RPMI7951 (cell line): ENCODE results near the gene MKI67. TPM values are rescaled to one million over a fixed set of nuclear protein-coding genes. Genes with fewer than 3 reads are reported as not detected.
"Not testable (repeated sequence)": the region's sequence is repeated elsewhere in the genome, so short reads cannot be mapped to it uniquely, and the experiment has no call there.

Experiments used
- DNase-seq: peaks from one replicate; pipeline ENCODE4 v3.0.0-alpha.2; 2012; ENCODE audit warnings: low read depth
- total RNA-seq: library from RNA; depleted of rRNA; stranded (reverse); fragments of >200 nt; shearing (Covaris generic); gene quantifications from 2 replicates; pipeline ENCODE4 v1.2.3, GENCODE V29; 2014

The MKI67 gene
- total RNA-seq, 1 experiment from 2014 or later: 48.5 TPM

- peak; percentile 55 for DNase-seq
These were observed 23.8 kb upstream of the MKI67 start for GRCh38 chr10:128150045-128150493.

DNA sequence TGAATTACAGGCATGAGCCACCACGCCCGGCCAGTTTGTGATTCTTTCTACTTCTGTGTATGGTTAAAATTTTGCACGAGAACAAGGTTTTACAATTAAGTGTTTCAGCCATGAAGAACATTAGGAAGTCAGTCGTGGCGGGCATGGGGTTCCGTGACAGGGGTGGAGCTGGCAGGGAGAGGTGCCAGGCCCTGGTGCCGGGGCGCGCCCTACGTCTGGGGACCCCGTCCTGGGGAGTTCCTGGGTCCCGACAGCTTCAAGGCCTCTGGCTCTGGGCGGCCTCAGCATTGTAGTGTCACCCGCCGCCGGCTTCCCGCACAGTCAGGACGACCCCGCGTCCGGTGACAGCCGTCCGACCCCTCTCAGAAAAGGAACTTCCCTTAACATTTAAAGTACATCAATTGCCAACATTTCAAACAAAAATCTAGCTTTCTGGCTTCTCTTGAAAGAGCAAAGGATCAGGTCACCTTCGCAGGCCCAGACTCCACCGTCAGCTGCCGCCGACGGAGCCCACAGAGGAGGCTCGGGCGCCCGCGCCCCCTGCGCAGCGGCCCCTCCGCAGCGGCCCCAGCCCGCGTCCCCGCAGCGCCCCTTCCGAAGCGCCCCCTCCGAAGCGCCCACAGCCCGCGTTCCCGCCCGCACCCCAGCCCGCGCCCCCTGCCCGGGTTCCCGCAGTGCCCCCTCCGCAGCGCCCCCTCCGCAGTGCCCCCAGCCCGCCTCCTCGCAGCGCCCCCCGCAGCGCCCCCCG, 23.2 kb upstream of the MKI67 start:
- DNase-seq: no peak

- no peak for DNase-seq
These were observed 21.4 kb upstream of the MKI67 start for GRCh38 chr10:128147669-128148068.

- no peak for DNase-seq
These were observed 20.8 kb upstream of the MKI67 start for GRCh38 chr10:128147064-128147463.

DNA sequence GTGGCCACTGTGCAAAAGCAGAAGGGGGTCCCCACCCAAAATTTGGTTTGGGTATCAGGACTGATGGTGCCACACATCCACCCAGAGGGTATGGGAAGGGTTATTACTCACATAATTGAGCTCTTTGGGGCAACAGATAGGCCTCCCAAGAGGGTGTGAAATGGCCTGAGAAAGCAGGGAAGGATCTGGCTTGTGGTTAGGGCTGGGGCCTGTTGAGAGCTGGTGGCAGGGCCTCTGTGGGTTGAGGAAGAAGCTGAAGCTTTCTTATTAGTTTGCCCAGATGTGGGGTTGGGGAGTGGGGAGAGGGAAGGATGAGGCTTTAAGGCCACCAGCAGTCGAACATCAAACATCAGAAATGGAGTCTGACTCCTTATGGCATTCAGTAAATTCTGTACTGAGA, 18.3 kb upstream of the MKI67 start:
- no peak for DNase-seq

DNA sequence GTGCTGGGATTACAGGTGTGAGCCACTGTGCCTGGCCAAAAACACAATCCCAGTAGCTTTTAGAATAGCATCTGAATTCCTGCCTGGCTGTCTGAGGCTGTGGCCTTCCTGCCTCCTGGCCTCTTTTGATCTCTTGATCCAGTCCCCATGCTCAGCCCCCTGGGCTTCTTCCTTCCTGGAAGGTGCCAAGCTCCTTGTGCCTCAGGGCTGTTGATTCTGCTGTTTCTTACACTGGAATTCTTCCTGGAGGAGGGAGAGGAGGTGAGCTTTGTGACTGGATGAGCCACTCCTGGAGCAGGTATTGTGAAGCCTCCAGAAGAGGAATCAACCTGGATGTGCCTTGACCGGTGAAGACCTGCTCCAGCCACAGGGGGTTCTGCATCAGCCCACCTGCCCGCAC, 17.3 kb upstream of the MKI67 start:
- DNase-seq: no peak

GRCh38 chr10:128140425-128140824, 14.2 kb upstream of the MKI67 start:
- DNase-seq: no peak

DNA sequence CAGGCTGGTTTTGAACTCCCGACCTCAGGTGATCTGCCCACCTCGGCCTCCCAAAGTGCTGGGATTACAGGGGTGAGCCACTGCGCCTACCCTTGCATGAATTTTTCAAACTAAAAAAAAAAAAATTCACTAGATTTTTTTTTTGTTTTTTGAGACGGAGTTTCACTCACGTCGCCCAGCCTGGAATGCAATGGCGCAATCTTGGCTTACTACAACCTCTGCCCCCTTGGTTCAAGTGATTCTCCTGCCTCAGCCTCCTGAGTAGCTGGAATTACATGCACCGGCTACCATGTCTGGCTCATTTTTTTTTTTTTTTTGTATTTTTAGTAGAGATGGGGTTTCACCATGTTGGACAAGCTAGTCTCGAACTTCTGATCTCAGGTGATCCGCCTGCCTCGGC, 12.2 kb upstream of the MKI67 start:
- not testable (repeated sequence) for DNase-seq

GRCh38 chr10:128137877-128138276, 11.7 kb upstream of the MKI67 start:
- no peak for DNase-seq

DNA sequence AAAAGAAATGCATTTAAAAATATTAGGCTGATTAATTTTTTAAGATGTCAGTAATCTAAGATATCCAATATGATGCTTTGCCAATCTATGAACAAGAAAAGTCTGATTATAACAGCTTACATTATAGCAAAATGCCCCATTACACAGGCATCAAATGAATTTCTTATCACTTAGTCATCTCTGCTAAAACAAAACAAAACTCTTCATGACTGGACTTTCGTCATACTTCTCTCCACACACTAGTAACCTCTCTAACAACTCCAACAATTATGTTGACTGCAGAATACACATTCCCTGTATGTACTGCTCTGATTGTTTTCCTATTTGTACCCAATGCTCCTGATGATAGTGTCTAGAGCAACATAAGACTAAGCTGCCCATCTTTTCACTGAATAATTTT, 3.8 kb upstream of the MKI67 start:
- no peak for DNase-seq

DNA sequence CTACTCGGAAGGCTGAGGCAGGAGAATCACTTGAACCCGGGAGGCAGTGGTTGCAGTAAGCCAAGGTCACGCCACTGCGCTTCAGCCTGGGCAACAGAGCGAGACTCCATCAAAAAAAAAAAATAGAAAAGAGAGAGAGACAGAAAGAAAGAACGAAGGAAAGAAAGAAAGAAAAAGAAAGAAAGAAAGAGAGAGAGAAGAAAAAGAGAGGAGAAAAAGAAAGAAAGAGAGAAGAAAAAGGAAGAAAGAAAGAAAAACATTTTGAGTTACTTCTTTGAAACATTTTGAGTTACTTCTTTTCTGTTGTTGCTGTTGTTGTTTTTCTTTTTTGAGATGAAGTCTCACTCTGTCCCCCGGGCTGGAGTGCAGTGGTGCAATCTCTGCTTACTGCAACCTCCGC, 2.4 kb upstream of the MKI67 start:
- DNase-seq: no peak

GRCh38 chr10:128125416-128125943, 743 bp downstream of the MKI67 start:
- DNase-seq: no peak

GRCh38 chr10:128124813-128125403, 1.3 kb downstream of the MKI67 start:
- peak; percentile 11 for DNase-seq

GRCh38 chr10:128123846-128124245, 2.4 kb downstream of the MKI67 start:
- no peak for DNase-seq

DNA sequence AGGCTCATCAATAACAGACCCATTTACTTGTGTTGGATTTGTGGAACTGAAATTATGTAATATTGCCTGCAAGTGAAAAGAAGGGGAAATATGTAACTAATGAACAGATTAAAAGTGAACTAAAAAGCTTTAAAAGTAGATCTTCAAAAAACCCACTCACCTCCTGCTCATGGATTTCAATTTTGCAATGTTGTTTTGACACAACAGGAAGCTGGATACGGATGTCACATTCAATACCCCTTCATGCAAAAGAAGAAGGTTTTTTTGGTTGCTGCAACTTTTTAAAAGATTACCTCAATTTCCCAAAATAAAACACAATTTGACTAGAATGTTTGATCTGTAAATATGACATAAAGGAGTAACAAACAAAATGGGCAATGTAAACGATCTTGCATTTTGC, 3.3 kb downstream of the MKI67 start:
- no peak for DNase-seq

DNA sequence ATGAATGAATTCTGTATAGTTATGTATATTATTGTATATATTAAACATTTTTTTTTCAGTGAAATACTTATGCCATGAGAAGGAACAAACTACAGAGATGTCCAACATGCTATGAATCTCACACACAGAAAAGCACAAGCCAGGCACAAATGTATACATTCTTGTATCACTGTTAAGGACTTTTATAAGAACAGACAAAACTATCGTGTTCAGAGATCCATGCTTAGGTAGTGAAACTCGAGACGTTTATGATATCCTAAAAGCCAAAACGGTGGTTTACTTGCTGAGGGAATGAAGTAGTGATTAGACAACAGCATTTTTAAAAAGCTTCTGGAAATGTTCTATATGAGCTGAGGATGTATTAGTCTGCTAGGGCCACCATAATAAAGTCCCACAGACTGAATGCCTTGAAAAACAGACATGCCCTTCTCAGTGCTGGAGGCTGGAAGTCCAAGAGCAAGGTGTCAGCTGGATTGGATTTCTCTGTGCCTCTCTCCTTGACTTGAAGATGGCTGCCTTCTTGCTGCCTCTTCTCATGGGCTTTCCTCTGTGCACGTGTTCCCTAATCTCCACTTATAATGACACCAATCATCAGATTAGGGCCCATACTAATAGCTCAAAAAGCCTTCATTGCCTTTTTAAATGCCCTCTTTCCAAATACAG, 4.3 kb downstream of the MKI67 start:
- DNase-seq: no peak

- no peak for DNase-seq
These were observed 9.2 kb downstream of the MKI67 start for GRCh38 chr10:128116851-128117615.

GRCh38 chr10:128116187-128116586, 10.0 kb downstream of the MKI67 start:
- DNase-seq: no peak

DNA sequence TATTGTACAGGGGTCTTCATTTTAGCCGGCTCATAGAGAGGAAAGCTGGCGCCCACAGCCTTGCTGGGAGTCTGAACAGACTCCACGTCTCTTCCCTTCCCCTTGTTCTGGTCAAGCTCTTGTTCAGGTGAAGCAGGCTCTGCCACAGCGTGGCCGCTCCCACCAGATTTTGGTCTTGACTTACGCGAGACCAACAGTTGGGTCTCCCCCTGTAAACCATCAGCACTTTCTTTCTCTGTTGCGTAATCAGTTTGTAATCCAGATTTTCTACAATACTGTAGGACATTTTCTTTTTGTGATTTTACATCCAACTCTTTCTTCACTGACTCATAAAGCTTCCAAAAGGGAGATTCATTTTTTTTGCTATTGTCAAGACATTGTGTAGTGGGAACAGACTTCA, 10.9 kb downstream of the MKI67 start:
- DNase-seq: no peak

GRCh38 chr10:128114901-128115300, 11.3 kb downstream of the MKI67 start:
- no peak for DNase-seq

DNA sequence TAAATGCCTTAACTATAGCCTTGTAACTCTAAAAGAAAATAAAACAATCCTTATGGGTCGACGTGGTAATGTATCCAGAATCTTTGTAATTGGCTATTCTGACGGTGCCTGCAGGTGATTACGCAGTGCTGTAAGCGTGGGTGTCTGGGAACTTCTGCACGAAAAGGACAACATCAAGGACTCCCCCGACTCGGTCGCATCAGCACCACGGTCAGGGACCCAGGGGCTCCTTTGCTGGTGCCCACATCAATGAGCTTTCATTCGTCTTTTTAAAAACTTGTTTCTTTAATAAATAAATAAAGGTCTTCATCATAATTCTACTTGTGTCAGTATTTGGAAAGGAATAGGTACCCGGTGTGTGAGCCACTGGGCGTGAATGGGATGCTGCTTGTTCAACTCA, 13.2 kb downstream of the MKI67 start:
- DNase-seq: no peak

GRCh38 chr10:128111696-128112095, 14.5 kb downstream of the MKI67 start:
- no peak for DNase-seq
